OCI-LY7 (cell line): ENCODE measurements around the gene GPATCH3.

Source experiments
- EZH2phosphoT487 ChIP-seq: fragments of 200-600 bp; sonication (generic); IDR thresholded peaks from 2 replicates; pipeline ENCODE4 v1.6.1; 2018; ENCODE audit warnings: low read depth, borderline replicate concordance, mild to moderate bottlenecking, mixed run types, antibody characterized with exemption, low read length, moderate library complexity, mixed read lengths
- TF ChIP-seq, protein P1 (sequence below): fragments of 200-600 bp; sonication (generic); conservative IDR thresholded peaks from 2 replicates; pipeline ENCODE4 v1.5.1; 2014; ENCODE audit warnings: mild to moderate bottlenecking, antibody characterized with exemption, low read length, moderate library complexity, mixed read lengths

- TF ChIP-seq, protein P1, sequence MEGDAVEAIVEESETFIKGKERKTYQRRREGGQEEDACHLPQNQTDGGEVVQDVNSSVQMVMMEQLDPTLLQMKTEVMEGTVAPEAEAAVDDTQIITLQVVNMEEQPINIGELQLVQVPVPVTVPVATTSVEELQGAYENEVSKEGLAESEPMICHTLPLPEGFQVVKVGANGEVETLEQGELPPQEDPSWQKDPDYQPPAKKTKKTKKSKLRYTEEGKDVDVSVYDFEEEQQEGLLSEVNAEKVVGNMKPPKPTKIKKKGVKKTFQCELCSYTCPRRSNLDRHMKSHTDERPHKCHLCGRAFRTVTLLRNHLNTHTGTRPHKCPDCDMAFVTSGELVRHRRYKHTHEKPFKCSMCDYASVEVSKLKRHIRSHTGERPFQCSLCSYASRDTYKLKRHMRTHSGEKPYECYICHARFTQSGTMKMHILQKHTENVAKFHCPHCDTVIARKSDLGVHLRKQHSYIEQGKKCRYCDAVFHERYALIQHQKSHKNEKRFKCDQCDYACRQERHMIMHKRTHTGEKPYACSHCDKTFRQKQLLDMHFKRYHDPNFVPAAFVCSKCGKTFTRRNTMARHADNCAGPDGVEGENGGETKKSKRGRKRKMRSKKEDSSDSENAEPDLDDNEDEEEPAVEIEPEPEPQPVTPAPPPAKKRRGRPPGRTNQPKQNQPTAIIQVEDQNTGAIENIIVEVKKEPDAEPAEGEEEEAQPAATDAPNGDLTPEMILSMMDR: peak; percentile 80
- TF ChIP-seq EZH2phosphoT487: no peak
Observed at GRCh38 chr1:26887125-26887524, 13.1 kb downstream of the GPATCH3 start.
